HG03060 (cell line): ENCODE measurements around the gene SULT1A2.
"Not testable (repeated sequence)": the region's sequence is repeated elsewhere in the genome, so short reads cannot be mapped to it uniquely, and the experiment has no call there.

Experiments used
- ATAC-seq: cut with Tn5 transposase; IDR thresholded peaks from one replicate; pipeline ENCODE4 v1.9.1; 2021; ENCODE audit warnings: low read depth, moderate number of reproducible peaks; ENCODE audit not compliant: unreplicated experiment

SULT1A2 gene

DNA sequence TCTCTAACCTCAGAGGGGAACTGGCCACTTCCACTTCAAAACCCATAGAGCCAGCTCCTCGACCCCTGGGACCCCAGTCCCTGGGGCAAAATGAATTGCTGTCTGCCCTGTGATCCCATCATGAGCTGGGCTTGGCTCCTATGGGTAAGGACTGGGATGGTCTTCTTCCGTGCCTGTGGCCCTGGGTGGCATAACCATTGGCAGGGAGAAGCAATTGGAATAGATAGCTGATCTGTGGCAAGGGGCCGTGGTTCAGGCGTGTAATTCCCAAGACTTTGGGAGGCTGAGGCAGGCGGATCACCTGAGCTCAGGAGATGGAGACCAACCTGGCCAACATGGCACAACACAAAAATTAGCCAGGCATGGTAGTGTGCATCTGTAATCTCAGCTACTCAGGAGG, 4.3 kb downstream of the SULT1A2 start:
- ATAC-seq, result no peak

DNA sequence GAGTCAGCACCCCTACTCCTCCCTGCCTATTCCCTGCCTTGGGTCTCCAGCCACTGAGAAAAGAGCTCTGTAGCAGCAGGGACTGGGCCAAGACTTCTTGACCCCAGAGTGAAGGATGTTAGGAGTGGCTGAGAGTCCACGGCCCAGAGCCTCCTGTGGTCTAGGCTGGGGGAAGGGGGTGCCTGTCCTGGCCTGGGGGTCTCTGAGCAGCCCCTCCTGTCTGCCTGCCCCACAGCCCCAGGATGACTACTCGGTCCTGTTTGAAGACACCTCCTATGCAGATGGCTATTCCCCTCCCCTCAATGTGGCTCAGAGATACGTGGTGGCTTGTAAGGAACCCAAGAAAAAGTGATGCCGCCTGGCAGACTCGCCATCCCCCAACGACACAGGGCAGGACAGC, 5.5 kb downstream of the SULT1A2 start:
- no peak for ATAC-seq

DNA sequence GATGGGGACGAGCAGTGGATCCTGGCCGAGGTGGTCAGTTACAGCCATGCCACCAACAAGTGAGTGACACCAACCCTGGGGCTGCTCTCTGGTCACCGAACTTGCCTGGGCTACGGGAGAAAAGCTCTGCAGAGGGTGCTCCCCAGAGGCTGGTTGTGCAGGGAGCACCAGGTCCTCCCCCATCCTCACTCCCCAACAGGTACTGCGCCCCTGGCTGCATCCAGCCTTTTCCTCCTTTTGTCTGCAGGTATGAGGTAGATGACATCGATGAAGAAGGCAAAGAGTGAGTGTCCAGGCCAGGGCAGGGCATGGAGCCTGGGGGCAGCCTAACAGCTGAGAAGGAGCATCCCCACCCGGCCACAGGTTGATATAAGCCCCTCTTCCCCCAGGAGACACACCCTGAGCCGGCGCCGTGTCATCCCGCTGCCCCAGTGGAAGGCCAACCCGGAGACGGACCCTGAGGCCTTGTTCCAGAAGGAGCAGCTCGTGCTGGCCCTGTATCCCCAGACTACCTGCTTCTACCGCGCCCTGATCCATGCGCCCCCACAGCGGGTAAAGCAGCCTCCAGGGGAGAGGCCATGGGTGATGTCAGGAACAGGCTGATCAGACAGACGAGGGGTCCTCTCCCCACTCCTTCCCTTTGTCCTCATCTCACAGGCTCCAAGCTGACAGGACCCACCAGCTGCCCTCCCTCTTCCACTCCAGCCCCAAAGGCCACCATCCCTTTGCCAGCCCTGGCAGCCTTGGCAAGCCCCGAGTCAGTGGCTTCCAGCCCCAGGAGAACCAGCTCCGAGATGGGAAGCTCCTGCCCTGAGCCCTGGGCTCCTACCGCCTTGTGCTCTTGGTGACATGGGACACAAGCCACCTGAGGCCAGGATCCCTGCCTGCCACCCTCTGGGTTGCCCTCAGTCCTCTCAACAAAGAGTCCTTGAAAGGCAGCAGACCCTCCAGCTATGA, 6.2 kb downstream of the SULT1A2 start:
- ATAC-seq, result no peak

- ATAC-seq, result no peak
Measured at GRCh38 chr16:28589930-28590329, 6.9 kb downstream of the SULT1A2 start.

GRCh38 chr16:28589069-28589468, 7.8 kb downstream of the SULT1A2 start:
- ATAC-seq, result no peak

DNA sequence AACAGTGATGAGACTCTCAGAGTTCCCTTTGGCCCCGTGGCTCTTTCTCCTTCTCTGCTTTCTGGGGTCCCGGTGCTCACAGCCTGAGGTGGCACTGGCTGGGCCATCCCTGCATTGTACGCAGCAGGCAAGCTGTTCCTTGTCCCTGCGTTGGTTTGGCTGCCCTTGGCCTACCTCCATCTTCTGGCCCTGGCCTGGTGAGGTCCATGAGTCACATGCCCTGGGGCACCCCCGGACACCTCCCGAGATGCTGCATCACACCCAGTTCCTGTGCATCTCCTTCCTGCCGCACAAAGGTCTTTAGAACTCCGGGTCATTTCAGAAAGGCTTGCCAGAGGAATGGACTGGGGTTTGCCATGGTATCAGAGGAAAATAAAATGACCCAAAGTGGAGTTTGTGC, 9.5 kb downstream of the SULT1A2 start:
- no peak for ATAC-seq

DNA sequence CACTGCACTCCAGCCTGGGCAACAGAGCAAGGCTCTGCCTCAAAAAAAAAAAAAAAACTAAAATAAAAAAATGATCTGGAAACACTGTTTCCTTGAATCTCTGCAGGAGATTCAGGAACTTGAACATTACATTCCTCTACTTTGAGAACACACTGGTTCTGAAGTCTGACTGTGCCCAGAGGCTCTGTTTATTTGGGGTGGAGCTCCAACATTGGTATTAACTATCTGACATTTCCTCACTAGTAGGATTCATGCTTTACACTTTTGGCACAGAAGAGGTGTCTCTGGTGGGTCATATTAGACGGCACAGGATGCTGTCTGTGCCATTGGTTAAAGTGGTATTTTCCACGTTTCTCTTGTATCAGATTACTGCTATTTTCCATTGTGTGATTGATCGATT, 10.4 kb downstream of the SULT1A2 start:
- ATAC-seq, result no peak

- ATAC-seq, result no peak
Measured at GRCh38 chr16:28585674-28586073, 11.2 kb downstream of the SULT1A2 start.

DNA sequence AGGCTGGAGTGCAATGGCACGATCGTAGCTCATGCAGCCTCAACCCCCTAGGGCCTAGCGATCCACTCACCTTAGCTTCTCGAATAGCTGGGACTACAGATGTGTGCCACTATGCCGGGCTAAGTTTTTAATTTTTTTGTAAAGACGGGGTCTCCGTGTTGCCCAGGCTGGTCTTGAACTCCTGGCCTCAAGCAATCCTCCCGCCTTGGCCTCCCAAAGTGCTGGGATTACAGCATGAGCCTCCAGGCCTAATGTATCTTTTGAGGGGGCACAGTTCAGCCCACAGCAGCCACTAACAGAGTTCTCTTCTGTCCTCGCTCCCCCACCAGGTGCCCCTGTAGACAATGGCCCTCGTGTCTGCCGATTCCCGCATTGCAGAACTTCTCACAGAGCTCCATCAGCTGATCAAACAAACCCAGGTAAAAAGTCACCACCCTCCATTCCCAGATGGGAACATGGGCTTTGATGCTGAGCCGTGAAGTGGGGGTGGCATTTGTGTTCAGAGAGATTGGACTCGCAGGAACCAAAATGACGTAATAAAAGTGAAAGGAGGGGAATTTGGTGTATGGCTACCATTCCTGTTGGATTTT, 16.0 kb downstream of the SULT1A2 start:
- ATAC-seq, result no peak

GRCh38 chr16:28575446-28576109, 21.3 kb downstream of the SULT1A2 start:
- no peak for ATAC-seq

DNA sequence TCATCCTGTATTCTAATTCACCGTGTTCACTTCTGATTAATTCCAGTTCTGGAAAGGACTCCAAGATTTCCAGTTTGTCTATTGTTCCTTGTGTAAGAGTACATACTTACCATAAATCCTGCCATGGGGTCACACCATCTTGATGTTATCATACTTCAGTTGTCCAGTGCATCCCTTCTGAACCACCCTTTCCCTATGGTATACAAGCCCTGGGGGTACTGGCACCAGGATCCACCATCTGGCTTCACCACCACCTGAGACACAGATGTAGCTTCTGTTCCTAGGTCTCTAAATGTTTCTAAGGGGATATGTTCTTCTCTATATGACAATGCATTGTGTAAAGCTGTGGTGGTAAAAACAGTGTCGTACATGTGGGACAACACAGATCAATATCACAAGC, 21.9 kb downstream of the SULT1A2 start:
- ATAC-seq, result no peak

- ATAC-seq, result no peak
Measured at GRCh38 chr16:28573738-28574718, 22.8 kb downstream of the SULT1A2 start.

DNA sequence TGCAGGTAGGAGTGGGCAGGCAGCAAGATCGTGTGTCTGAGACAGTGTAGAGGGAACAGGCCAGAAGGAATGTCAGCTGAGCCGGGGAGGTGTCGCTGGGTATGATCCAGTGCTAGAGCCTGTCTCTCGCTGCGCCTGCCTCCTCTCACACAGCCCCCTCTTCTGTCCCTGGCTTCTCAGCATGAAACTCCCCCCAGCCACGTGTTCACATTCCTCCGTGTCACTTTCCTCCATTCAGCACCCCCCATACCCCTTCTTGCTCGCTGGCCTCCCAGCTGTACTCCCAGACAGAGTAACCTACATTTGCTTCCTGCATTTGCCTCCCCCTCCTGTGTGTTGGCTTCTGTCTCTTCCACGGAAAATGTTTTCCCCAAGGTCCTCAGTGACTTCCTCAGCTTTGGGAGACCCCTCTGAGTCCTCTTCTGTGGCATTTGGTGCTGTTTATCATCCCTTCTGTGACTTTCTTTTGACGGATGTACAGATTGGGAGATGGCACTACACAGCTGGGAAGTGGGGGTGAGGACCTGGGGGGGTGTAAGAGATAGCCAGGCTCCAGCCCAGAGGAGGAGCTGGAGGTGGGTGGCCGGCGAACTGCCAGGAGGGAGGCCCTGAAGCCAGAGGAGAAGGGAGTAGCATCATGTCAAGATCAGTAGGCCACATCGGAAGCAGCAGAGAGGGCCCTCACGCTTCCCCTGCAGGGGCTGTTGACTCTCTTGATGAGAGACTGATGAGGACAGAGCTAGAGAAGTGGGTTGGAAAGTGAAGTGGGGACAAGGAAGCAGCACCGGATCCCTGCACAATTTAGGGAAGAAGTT, 23.9 kb downstream of the SULT1A2 start:
- no peak for ATAC-seq

- ATAC-seq, result no peak
Measured at GRCh38 chr16:28569968-28570752, 26.7 kb downstream of the SULT1A2 start.

DNA sequence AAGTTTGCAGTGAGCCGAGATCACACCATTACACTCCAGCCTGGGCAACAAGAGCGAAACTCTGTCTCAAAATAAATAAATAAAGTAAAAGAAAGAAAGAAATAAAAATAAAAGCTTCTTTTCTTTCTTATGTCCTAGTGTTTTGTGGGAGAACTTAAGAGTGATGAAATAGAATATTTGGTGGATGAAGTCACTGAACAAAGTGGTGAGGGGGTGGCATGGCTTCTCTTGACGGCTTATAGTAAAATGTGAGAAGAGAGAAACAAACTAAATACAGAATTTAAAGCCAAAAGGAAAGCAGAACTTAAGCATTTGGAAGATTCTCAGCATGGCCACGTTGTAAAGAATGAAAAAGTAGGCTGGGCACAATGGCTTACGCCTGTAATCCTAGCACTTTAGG, 27.8 kb downstream of the SULT1A2 start:
- ATAC-seq, result no peak

DNA sequence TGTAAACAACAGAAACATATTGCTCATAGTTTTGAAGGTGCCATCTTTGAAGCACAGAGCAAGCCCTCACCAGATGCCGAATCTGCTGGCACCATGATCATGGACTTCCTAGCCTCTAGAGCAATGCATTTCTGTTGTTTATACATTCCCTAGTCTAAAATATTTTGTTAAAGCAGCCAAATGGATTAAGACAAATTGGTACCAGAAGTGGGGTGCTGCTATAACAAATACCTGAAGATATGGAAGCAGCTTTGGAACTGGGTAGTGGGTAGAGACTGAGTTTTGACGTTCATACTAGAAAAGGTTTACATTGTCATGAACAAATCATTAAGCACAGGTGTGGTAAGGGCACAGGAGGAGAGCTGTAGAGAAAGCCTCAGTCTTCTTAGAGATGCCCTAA, 29.6 kb downstream of the SULT1A2 start:
- ATAC-seq, result no peak

DNA sequence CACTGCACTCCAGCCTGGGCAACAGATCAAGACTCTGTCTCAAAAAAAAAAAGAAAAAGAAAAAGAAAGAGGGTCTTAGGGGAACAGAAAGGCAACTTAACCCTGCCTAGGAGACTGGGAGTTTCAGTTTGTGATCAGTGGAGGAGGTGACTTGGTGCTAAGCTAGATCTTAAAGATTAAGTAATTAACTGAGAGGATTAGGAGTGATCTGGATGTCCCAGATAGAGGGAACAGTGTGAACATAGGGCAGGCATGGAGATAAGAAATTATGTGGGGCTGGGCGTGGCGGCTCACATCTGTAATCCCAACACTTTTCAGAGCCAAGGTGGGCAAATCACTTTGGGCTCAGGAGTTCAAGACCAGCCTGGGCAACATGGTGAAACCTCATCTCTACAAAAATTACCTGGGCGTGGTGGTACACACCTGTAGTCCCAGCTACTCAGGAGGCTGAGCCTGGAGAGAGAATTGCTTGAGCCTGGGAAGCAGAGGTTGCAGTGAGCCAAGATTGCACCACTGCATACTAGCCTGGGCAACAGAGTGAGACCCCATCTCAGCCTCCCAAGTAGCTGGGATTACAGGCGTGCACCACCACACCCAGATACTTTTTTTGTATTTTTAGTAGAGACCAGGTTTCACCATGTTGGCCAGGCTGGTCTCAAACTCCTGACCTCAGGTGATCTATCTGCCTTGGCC, 30.5 kb downstream of the SULT1A2 start:
- ATAC-seq, result not testable (repeated sequence)

- ATAC-seq, result no peak
Measured at GRCh38 chr16:28563218-28563617, 33.6 kb downstream of the SULT1A2 start.
